Transverse colon (tissue), 4 donors: ENCODE measurements around the gene DNER. TPM values are rescaled to one million over a fixed set of nuclear protein-coding genes. Genes with fewer than 3 reads are reported as not detected.

Experiments used
- DNase-seq: peaks from one replicate; pipeline ENCODE4 v3.0.0-alpha.2; 2019
- H3K27ac ChIP-seq, 4 donors: fragments of 200-600 bp; sonication (generic); 2 replicates each; pipeline ENCODE4 v1.5.1; 2016 to 2018; ENCODE audit warnings: inconsistent platforms in 4 of 4
- H3K27me3 ChIP-seq: fragments of 200-600 bp; sonication (generic); 2 replicates; pipeline ENCODE4 v1.5.1; 2017; ENCODE audit warnings: inconsistent platforms
- H3K36me3 ChIP-seq, 4 donors: fragments of 200-600 bp; sonication (generic); 2 replicates each; pipeline ENCODE4 v1.5.1; 2017 to 2019; ENCODE audit warnings: inconsistent platforms in 4 of 4
- H3K4me1 ChIP-seq, 4 donors: fragments of 200-600 bp; sonication (generic); 2 replicates each; pipeline ENCODE4 v1.5.1; 2017 to 2020; ENCODE audit warnings: inconsistent platforms in 4 of 4
- H3K4me3 ChIP-seq, 4 donors: fragments of 200-600 bp; sonication (generic); 1 replicate in 1 of 4; 2 replicates in 3 of 4; pipeline versions ENCODE4 v1.5.1 to v1.6.1; 2017 to 2019; ENCODE audit warnings: inconsistent platforms in 4 of 4
- H3K9me3 ChIP-seq, 2 donors: fragments of 200-600 bp; sonication (generic); 2 replicates each; pipeline ENCODE4 v1.5.1; 2017 to 2019; ENCODE audit warnings: inconsistent platforms in 2 of 2
- CTCF ChIP-seq, 5 experiments: fragments of 200-600 bp in 3 of 5; fragments of 450-650 bp in 2 of 5; sonication (generic) in 3 of 5; IDR thresholded peaks; 1 replicate in 2 of 5; 2 replicates in 3 of 5; pipeline ENCODE4 v1.5.1; 2016 to 2017; ENCODE audit warnings: antibody characterized with exemption in 5 of 5, inconsistent platforms in 3 of 5, mild to moderate bottlenecking in 2 of 5, moderate library complexity in 1 of 5
- EP300 ChIP-seq: sonication (generic); formaldehyde crosslinking; IDR thresholded peaks from one replicate; pipeline ENCODE4 v1.6.1; 2017; ENCODE audit warnings: antibody characterized with exemption, low read depth
- POLR2A ChIP-seq: fragments of 450-650 bp; IDR thresholded peaks from one replicate; pipeline ENCODE4 v1.6.1; 2016; ENCODE audit warnings: antibody characterized with exemption, mild to moderate bottlenecking, moderate library complexity
- POLR2AphosphoS5 ChIP-seq, 3 donors: sonication (generic); formaldehyde crosslinking; IDR thresholded peaks; one replicate each; pipeline ENCODE4 v1.6.1; 2016; ENCODE audit warnings: antibody characterized with exemption in 3 of 3
- WGBS, 2 donors: methylation state at CpG; one replicate each; pipeline ENCODE4 v1.1.5; 2018; ENCODE audit warnings: low coverage in 1 of 2; 5-methylcytosine and 5-hydroxymethylcytosine counted together
- in situ Hi-C, 4 donors: fragments of 200-750 bp; cut with MboI; loops; one replicate each; pipeline versions ENCODE4 v1.15.0 to v1.15.1; 2017; ENCODE audit warnings: low sequenced_read_pairs in 3 of 4, low pct_ligation_motif_present in 1 of 4, low pct_unique_long_range_greater_than_20kb in 1 of 4
- intact Hi-C: fragments of 100-400 bp; cut with DNase I; formaldehyde crosslinking; loops from one replicate; pipeline ENCODE4 v1.15.1; 2023; ENCODE audit warnings: low total_unique reads
- total RNA-seq, 4 donors: library from RNA; depleted of rRNA; stranded (reverse); fragments of >200 nt; gene quantifications; one replicate each; pipeline ENCODE4 v1.1.0, GENCODE V29; 2016

Gene DNER
- total RNA-seq, 4 donors from 2014 or later: 1.9 to 4.9 (median 2.5) TPM

GRCh38 chr2:229719926-229720647 is 5.7 kb upstream of the DNER start:
- in situ Hi-C loops (no loop called here), intact Hi-C loops (no loop called here)
- Histone ChIP-seq H3K4me1 (peaks cover 0 to 4% (median 3%) of the 10 kb centered on the region in 4 donors), H3K27me3 (peaks cover 42% of the 10 kb centered on the region), H3K4me3 (no peak overlapping the region), H3K36me3 (no peaks in the 10 kb centered on the region), H3K27ac (no peak overlapping the region), H3K9me3 (no peaks in the 10 kb centered on the region)
- no peak for TF ChIP-seq CTCF (IDR thresholded peaks at IDR 0.05)
- TF ChIP-seq POLR2A: no peak
- TF ChIP-seq EP300: no peak
- no peak for TF ChIP-seq POLR2AphosphoS5 (IDR thresholded peaks at IDR 0.05)
- 64 to 79% methylated on average over 3 of the region's 3 CpGs for WGBS, 2 donors
- no peak for DNase-seq

GRCh38 chr2:229718057-229718456 is 3.7 kb upstream of the DNER start:
- in situ Hi-C loops (no loop called here), intact Hi-C loops (no loop called here)
- H3K4me3 ChIP-seq: no peak overlapping the region
- H3K27ac ChIP-seq: no peak overlapping the region
- H3K9me3 ChIP-seq: no peaks in the 10 kb centered on the region
- TF ChIP-seq POLR2AphosphoS5 (IDR thresholded peaks at IDR 0.05) (no peak), CTCF (IDR thresholded peaks at IDR 0.05) (no peak), EP300 (no peak), POLR2A (no peak)
- no peaks in the 10 kb centered on the region for H3K36me3 ChIP-seq
- peaks cover 61% of the 10 kb centered on the region for H3K27me3 ChIP-seq
- peaks cover 5 to 19% (median 18%) of the 10 kb centered on the region in 4 donors for H3K4me1 ChIP-seq
- DNase-seq: no peak
- WGBS, 2 donors: 35 to 61% methylated on average over 2 of the region's 2 CpGs

GRCh38 chr2:229715895-229716507 is 1.6 kb upstream of the DNER start:
- 5% methylated on average over 4 of the region's 4 CpGs; no CpG with 5 or more reads in 1 of the 2 donors for WGBS, 2 donors
- Histone ChIP-seq H3K27ac (no peak overlapping the region), H3K27me3 (peaks cover 82% of the 10 kb centered on the region), H3K4me1 (peaks cover 5 to 19% (median 18%) of the 10 kb centered on the region in 4 donors), H3K4me3 (no peak overlapping the region), H3K9me3 (no peaks in the 10 kb centered on the region), H3K36me3 (no peaks in the 10 kb centered on the region)
- DNase-seq: peak; percentile 9
- in situ Hi-C loops: no loop called here
- TF ChIP-seq CTCF (IDR thresholded peaks at IDR 0.05) (peak in 2 of 5 experiments; percentile 19 to 25), POLR2A (no peak), POLR2AphosphoS5 (IDR thresholded peaks at IDR 0.05) (no peak)
- intact Hi-C loops: no loop called here

GRCh38 chr2:229714736-229715541 is 584 bp upstream of the DNER start:
- intact Hi-C loops (no loop called here), in situ Hi-C loops (no loop called here)
- TF ChIP-seq POLR2A: no peak
- TF ChIP-seq EP300: no peak
- no peak for TF ChIP-seq CTCF (IDR thresholded peaks at IDR 0.05)
- no peak for TF ChIP-seq POLR2AphosphoS5 (IDR thresholded peaks at IDR 0.05)
- Histone ChIP-seq H3K27me3 (peaks cover 86% of the 10 kb centered on the region), H3K4me1 (peaks cover 5 to 19% (median 18%) of the 10 kb centered on the region in 4 donors), H3K27ac (no peak overlapping the region), H3K9me3 (no peaks in the 10 kb centered on the region), H3K4me3 (peak overlapping the region in 3 of 4 donors; percentile 31 to 43 (median 36)), H3K36me3 (no peaks in the 10 kb centered on the region)
- DNase-seq: peak; percentile 39
- 2% methylated on average over 47 of the region's 60 CpGs; no CpG with 5 or more reads in 1 of the 2 donors for WGBS, 2 donors
